Activated CD4-positive, CD25-positive, alpha-beta regulatory T cell treated with anti-CD3 and anti-CD28 coated beads, Interleukin-2, amount 50 U/mL, for 72 hours (primary cell): ENCODE measurements around the gene MARCHF4.
A peak's percentile ranks its signal among the peaks of the same experiment; 100 is the strongest.

Experiments used
- DNase-seq: peaks from one replicate; pipeline ENCODE4 v3.0.0; 2021

MARCHF4 gene

GRCh38 chr2:216371721-216372702 is at the start of gene MARCHF4:
TSS of gene MARCHF4 (minus strand) at chr2:216372483. CDS start at chr2:216370260, 2,223 bp downstream.
- DNase-seq: peak; percentile 72

- no peak for DNase-seq
These were observed 48.3 kb upstream of the MARCHF4 start for GRCh38 chr2:216420367-216421101.

DNA sequence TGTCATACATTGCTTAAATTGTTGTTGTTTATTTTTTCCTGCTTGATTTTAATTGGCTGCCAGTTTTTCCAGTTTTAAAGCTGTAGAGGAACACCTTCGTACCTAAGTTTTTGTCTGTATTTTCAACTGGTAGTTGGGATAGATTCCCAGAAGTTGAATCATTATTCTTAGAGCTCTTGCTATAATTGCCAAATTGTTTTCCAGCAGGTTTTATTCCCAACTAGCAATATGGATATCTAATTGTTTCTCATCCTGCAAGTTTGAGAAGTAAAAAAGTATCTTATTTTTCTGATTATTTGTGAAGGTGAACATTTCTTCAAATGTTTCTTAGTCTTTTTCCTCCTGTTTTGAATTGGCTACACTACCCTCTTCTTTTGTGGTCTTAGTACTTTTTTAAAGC is 46.7 kb upstream of the MARCHF4 start:
- no peak for DNase-seq

DNA sequence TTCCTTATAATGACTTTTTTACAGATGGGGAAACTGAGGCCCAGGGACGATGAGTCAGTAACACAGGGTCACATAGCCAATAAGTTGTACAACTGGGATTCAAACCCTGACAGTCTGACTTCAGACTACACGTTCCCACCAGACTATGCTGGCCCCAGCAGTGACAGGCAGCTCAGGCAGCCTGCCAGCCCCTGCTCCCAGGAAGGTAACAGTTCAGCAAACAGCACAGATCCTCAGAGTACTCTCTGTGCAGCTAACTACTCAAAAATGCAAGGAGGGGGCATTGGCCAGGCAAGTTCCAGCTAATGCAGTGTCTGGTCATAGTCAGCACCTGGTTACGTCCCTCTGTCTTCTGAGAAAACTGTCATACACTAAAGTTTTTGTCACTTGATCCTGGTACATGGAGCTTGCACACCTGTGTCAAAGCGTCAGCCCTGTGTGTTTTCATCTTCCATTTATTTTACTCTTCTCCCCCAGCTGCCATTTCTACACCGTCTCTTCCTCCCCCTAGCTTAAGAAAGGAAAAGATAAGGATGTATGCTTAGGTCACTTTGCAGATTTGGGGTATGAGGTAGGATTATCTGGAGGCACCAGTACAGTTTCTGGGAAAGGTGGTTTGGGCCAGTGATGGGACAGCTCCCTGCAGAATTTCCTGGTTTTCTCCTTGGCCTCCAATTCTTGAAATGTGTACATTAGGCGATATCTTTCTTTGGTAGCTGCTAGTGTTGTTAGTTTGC is 44.5 kb upstream of the MARCHF4 start:
- no peak for DNase-seq

- no peak for DNase-seq
These were observed 43.3 kb upstream of the MARCHF4 start for GRCh38 chr2:216415541-216415940.

DNA sequence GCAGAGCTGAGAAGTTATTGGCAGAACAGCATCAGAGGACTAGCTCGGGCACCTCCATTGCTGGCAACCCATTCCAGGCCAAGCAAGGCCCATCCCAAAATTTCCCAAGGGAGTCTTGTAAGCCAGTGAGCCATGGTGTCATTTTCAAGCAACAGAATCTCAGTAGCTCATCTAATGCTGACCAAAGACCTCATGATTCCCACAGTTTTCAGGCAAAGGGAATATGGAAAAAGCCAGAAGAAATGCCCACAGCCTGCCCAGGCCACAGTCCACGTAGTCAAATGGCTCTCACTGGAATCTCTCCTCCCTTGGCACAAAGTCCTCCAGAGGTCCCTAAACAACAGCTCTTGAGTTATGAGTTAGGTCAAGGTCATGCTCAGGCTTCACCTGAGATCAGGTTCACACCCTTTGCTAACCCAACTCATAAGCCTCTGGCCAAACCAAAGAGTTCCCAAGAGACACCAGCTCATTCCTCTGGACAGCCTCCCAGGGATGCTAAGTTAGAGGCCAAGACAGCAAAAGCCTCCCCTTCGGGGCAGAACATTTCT is 42.6 kb upstream of the MARCHF4 start:
- DNase-seq: no peak

GRCh38 chr2:216413882-216414281 is 41.6 kb upstream of the MARCHF4 start:
- no peak for DNase-seq

DNA sequence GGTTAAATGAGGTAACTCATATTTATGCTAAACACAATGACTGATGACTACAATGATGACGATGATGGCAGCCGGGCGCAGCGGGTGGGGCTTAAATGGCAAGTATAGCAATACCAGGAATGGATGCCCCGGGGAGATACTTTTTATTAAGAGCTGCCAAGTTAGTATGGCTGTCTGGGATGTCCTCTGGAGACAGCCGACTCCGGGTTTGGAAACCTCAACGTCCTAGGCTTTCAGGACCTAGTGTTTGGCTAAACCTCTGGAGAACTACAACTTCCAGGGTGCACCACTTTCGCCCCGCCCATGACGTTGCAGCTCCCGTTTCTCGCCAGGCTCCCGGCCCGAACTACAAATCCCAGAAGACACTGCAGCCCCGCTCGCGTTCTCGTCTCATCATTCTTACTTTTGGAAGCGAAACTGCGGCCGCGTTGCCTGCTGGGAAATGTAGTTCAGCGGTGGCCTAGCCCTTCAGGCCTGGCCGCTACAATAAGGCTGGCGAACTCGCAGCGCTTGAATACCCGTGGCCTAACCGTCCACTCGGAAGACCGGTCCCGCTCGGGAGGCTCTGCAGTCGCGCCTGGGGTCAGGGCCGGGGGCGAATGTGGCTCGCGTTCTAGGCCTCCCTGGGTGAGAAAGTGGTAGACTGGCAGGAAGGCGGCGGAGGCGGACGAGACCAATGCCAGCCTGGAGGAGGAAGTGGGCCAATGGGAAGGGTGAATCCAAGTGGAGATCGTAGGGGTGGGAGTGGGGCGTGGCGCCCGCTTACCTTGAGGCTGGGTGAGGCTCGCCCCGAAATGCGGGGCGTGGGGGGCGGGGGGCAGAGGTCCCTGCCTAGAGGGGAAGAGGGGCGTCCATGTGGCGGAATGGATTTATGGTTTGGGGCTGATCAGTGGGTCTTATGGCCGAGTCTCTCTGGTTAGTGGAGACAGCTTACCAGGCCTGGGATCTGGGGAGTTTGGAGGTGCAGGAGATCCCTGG is 40.0 kb upstream of the MARCHF4 start, which contains the start of gene SMARCAL1:
Gene SMARCAL1, plus strand, starts transcription at position 463 of the 978 bp plus-strand sequence. CDS start 2,221 bp downstream, outside the sequence.
- DNase-seq: peak; percentile 98

DNA sequence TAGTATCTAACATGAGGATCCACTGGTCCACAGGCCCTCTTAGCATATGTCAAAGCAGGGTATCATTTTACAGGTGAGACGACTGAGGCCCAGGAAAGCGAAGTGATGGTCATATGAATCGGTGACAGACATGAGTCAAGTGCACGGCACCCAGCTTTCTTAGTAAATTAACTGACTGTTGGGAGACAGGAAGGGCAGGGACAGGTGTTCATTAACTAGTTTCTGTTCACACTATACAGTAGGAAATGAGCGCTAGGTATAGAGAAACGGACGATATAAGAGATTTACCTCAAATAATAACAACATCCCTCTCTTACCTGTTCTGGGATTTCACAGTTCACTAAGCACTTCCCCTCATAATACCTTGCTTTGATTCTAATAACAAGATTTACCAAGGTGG is 38.3 kb upstream of the MARCHF4 start:
- DNase-seq: no peak

GRCh38 chr2:216408426-216409290 is 36.4 kb upstream of the MARCHF4 start:
- DNase-seq: no peak

GRCh38 chr2:216406826-216407225 is 34.5 kb upstream of the MARCHF4 start:
- no peak for DNase-seq

DNA sequence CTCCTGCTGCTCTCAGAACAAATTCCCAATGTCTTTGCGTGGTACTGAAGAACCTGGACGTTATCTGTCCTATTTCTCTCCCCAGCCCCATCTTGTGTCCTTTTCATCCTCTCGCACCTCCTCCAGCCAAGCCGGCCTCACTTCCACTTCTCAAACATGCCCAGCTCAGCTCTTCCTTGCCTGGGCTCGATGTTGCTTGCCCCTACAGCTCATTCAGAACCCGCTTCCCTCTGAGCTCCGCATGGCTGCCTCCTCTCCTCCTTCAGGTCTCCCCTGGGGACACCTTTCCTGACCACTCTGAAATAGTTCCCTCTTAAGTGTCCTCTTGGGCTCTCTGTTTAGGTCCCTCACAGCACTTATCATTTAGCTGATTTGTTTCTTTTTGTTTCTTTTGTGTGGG is 33.3 kb upstream of the MARCHF4 start:
- no peak for DNase-seq

DNA sequence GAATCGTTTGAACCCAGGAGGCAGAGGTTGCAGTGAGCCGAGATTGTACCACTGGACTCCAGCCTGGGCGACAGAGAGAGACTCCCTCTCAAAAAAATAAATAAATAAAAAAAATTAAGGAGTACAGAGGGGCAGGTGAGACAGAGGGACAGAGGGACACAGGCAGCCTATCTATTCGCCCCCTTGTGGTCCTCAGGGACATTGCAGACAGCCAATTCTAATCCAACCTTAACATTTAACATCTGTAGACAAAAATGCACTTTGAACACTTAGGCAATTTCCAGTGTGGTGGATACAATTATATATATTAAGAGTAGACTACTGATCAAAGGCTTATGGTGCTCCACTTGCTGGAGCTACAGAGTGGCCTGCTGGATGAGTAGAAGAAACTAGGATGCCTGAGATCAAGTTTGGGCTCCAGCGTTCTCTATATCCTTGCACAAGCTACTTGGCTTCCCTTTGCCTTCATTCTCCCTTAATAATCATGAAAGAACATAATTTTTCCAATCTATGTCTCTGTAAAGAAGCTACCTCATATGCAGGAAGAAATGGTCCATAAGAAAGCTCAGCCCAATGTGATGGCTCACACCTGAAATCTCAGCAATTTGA is 31.8 kb upstream of the MARCHF4 start:
- peak; percentile 44 for DNase-seq

GRCh38 chr2:216402751-216403150 is 30.5 kb upstream of the MARCHF4 start:
- DNase-seq: no peak

- no peak for DNase-seq
These were observed 27.3 kb upstream of the MARCHF4 start for GRCh38 chr2:216399621-216400020.

DNA sequence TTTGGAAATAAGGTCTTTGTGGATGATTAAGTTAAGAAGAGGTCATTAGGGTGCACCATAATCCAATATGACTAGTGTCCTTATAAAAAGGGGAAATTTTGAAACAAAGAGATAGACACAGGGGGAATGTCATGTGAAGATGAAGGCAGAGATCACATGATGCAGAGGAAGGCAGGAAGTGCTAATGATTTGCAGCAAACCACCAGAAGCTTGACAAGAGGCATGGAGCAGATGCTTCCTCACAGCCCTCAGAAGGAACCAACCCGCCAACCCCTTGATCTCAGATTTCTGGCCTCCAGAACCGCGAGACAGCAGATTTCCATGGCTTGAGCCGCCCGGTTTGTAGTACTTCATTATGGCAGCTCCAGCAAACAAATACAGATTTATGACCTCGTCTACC is 22.6 kb upstream of the MARCHF4 start:
- no peak for DNase-seq

DNA sequence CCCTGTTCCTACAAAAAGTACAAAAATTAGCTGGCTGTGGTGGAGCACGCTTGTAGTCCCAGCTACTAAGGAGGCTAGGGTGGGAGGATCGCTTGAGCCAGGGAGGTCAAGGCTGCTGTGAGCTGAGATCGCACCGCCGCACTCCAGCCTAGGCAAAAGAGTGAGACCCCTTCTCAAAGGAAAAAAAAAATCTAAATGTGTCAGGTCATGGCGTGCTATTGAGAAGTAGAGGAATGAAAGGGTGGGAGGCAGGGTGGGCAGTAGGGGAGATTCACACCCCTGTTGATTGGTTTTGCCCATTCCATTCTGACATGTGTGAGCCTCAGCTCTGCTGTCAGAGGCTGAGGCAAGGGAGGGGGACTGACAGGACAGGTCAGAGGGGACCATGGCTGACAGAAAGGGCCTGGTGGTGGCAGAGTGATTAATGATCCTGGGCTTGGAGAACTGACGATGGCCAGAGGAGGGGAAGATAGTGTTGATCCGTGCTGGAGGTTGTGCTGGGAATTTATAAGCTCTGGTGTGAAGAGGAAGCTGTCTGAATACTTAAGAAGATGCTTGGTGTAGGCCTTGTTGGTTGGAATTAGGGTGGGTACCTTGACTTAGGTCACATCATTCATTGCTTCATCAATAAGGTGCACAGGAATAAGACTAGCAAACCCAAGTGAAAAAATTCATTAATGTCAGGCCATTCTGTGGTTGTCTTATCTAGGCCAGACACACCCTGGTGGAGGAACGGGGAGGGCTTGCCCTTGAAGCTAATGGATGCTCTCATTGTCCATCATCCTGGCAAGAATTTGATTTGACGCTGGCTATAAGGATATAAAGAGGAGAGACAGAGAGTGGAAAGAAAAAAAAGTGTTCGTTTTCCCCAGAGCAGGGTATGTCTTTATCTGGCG is 20.9 kb upstream of the MARCHF4 start:
- DNase-seq: no peak

- no peak for DNase-seq
These were observed 19.8 kb upstream of the MARCHF4 start for GRCh38 chr2:216392018-216392562.

GRCh38 chr2:216391401-216391800 is 19.1 kb upstream of the MARCHF4 start:
- DNase-seq: no peak
